ENCODE results near the gene HLCS. TPM values are rescaled to one million over a fixed set of nuclear protein-coding genes. Genes with fewer than 3 reads are reported as not detected.

HLCS gene
- total and polyA plus RNA-seq, 5 experiments from 2014 or later, result 6.2 to 13.4 (median 12.3) TPM

- Mint-ChIP-seq H3K4me1 (peaks cover 0 to 2% (median 0%) of the 10 kb centered on the region in 4 donors), H3K9me3 (peaks cover 0 to 34% (median 11%) of the 10 kb centered on the region in 9 donors), H3K4me3 (no peak overlapping the region), H3K27me3 (no peaks in the 10 kb centered on the region), H3K36me3 (peaks cover 31 to 52% (median 37%) of the 10 kb centered on the region in 3 donors), H3K27ac (no peak overlapping the region)
- ATAC-seq (no peak), DNase-seq (no peak)
- POLR2A ChIA-PET, result no interaction called here
Measured at GRCh38 chr21:36879827-36880226, 86.6 kb downstream of the HLCS start.

GRCh38 chr21:36877741-36878140, 88.7 kb downstream of the HLCS start:
- H3K4me3 Mint-ChIP-seq, result no peak overlapping the region
- H3K27me3 Mint-ChIP-seq, result no peaks in the 10 kb centered on the region
- H3K36me3 Mint-ChIP-seq, result peaks cover 18 to 35% (median 19%) of the 10 kb centered on the region in 3 donors
- no peak for ATAC-seq
- no peak for DNase-seq
- H3K4me1 Mint-ChIP-seq, result peaks cover 0 to 2% (median 0%) of the 10 kb centered on the region in 4 donors
- POLR2A ChIA-PET, result no interaction called here
- peaks cover 0 to 14% (median 6%) of the 10 kb centered on the region in 9 donors for H3K9me3 Mint-ChIP-seq
- H3K27ac Mint-ChIP-seq, result no peak overlapping the region

GRCh38 chr21:36874665-36875064, 91.8 kb downstream of the HLCS start:
- Mint-ChIP-seq H3K27ac (no peak overlapping the region), H3K9me3 (peaks cover 0 to 11% (median 5%) of the 10 kb centered on the region in 9 donors), H3K36me3 (peaks cover 5 to 29% (median 9%) of the 10 kb centered on the region in 3 donors), H3K27me3 (no peaks in the 10 kb centered on the region), H3K4me3 (no peak overlapping the region), H3K4me1 (no peaks in the 10 kb centered on the region)
- no peak for DNase-seq
- ATAC-seq, result no peak
- POLR2A ChIA-PET, result no interaction called here

- ATAC-seq, result no peak
- POLR2A ChIA-PET, result no interaction called here
- H3K9me3 Mint-ChIP-seq, result peaks cover 0 to 10% (median 4%) of the 10 kb centered on the region in 9 donors
- no peaks in the 10 kb centered on the region for H3K27me3 Mint-ChIP-seq
- no peak for DNase-seq
- no peak overlapping the region for H3K4me3 Mint-ChIP-seq
- peaks cover 7 to 25% (median 9%) of the 10 kb centered on the region in 3 donors for H3K36me3 Mint-ChIP-seq
- no peak overlapping the region for H3K27ac Mint-ChIP-seq
- H3K4me1 Mint-ChIP-seq, result no peaks in the 10 kb centered on the region
Measured at GRCh38 chr21:36873513-36873912, 93.0 kb downstream of the HLCS start.

DNA sequence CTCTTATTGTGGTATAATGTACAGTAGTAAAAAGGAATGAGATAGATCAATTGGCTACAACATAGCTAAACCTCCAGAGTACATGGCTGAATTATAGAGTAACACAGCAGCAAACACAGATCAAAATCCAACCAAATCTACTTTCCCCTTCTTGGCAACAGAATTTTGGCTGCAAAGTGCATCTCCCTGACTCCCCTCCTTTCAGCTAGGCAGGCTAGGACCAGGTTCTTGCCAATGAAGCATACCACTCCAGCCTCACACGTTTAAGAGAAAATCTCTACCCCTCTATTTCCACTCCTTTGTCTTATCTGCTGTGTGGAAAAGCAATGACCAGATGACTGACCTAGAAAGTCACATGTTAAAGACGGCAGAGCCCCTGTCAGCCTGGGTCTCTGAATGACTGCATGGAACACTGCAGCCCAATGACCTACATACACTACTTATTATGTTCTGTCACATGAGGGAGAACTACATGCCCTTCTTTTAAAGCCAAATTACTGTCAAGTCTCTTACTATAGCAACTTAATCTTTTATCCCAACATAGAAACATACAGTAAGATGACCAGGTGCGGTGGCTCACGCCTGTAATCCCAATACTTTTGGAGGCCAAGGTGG, 99.1 kb downstream of the HLCS start:
- H3K4me1 Mint-ChIP-seq, result peaks cover 0 to 6% (median 3%) of the 10 kb centered on the region in 4 donors
- ATAC-seq (no peak), DNase-seq (no peak)
- H3K4me3 Mint-ChIP-seq, result no peak overlapping the region
- peak overlapping the region in 1 of 10 donors; percentile 10 for H3K27ac Mint-ChIP-seq
- peaks cover 8 to 9% (median 8%) of the 10 kb centered on the region in 3 donors for H3K36me3 Mint-ChIP-seq
- H3K9me3 Mint-ChIP-seq, result no peaks in the 10 kb centered on the region
- POLR2A ChIA-PET, result no interaction called here
- H3K27me3 Mint-ChIP-seq, result no peaks in the 10 kb centered on the region

DNA sequence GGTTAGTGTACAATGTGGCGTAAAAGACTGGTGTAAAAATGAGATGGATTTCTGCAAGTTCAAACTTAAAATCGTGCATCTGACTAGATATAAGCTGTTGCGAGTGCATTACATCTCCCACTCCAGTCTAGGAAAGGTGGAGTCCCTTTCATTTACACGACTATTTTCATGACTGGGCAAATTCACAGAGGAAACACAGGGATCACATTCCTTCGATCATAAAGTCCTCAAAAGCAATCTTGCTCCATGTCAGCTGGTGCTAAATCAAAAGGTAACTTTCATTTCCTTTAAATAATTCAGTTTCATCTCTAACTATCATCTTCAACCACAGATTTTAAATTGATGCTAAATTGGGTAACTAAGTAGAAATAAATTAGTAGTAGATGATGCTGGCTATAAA, 100.0 kb downstream of the HLCS start:
- Mint-ChIP-seq H3K9me3 (no peaks in the 10 kb centered on the region), H3K27me3 (no peaks in the 10 kb centered on the region), H3K4me1 (peaks cover 3 to 6% (median 4%) of the 10 kb centered on the region in 4 donors), H3K4me3 (no peak overlapping the region), H3K27ac (no peak overlapping the region), H3K36me3 (peaks cover 8 to 10% (median 10%) of the 10 kb centered on the region in 3 donors)
- DNase-seq (no peak), ATAC-seq (no peak)
- POLR2A ChIA-PET, result no interaction called here

- H3K4me1 Mint-ChIP-seq, result peaks cover 8 to 14% (median 11%) of the 10 kb centered on the region in 4 donors
- H3K27me3 Mint-ChIP-seq, result no peaks in the 10 kb centered on the region
- H3K4me3 Mint-ChIP-seq, result no peak overlapping the region
- no peak for ATAC-seq
- H3K27ac Mint-ChIP-seq, result no peak overlapping the region
- POLR2A ChIA-PET, result no interaction called here
- H3K36me3 Mint-ChIP-seq, result peaks cover 8 to 10% (median 10%) of the 10 kb centered on the region in 3 donors
- no peaks in the 10 kb centered on the region for H3K9me3 Mint-ChIP-seq
- no peak for DNase-seq
Measured at GRCh38 chr21:36864974-36865373, 101.5 kb downstream of the HLCS start.

DNA sequence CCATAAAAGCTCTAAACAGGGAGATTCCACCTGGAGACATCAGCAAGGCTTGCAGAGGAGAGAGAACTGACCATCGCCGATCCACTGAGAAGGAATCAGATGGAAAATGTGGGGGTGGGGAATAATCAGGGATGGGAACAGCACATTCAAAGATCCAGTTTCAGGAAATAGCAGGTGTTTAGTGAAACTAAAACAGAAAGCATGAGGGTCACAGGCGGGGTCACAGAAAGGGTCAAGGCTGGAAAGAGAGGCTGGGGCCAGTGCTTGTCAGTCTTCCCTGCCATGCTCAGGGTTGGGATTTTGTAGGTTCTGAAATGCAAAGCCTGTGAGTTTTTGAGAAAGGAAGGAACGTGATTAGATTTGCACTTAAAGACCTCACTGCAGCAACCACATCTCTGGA, 103.2 kb downstream of the HLCS start:
- peaks cover 6 to 9% (median 8%) of the 10 kb centered on the region in 3 donors for H3K36me3 Mint-ChIP-seq
- DNase-seq (no peak), ATAC-seq (no peak)
- no peak overlapping the region for H3K4me3 Mint-ChIP-seq
- POLR2A ChIA-PET, result interaction anchor here (0.7 kb wide), 1 partner anchor 266 kb away, joined by 4 read pairs; no protein-coding TSS in a partner anchor
- H3K9me3 Mint-ChIP-seq, result no peaks in the 10 kb centered on the region
- no peaks in the 10 kb centered on the region for H3K27me3 Mint-ChIP-seq
- H3K27ac Mint-ChIP-seq, result peak overlapping the region in 1 of 10 donors; percentile 46
- H3K4me1 Mint-ChIP-seq, result peaks cover 11 to 22% (median 15%) of the 10 kb centered on the region in 4 donors

GRCh38 chr21:36861595-36862323, 104.7 kb downstream of the HLCS start:
- peaks cover 6 to 8% (median 7%) of the 10 kb centered on the region in 3 donors for H3K36me3 Mint-ChIP-seq
- peaks cover 9 to 22% (median 13%) of the 10 kb centered on the region in 4 donors for H3K4me1 Mint-ChIP-seq
- POLR2A ChIA-PET, result no interaction called here
- H3K9me3 Mint-ChIP-seq, result no peaks in the 10 kb centered on the region
- DNase-seq (no peak), ATAC-seq (no peak)
- H3K27ac Mint-ChIP-seq, result peak overlapping the region in 1 of 10 donors; percentile 20
- H3K27me3 Mint-ChIP-seq, result no peaks in the 10 kb centered on the region
- no peak overlapping the region for H3K4me3 Mint-ChIP-seq

GRCh38 chr21:36860736-36861594, 105.5 kb downstream of the HLCS start:
- Mint-ChIP-seq H3K27me3 (no peaks in the 10 kb centered on the region), H3K27ac (peak overlapping the region in 1 of 10 donors; percentile 20), H3K36me3 (peaks cover 6 to 8% (median 7%) of the 10 kb centered on the region in 3 donors), H3K4me1 (peaks cover 9 to 22% (median 13%) of the 10 kb centered on the region in 4 donors), H3K9me3 (no peaks in the 10 kb centered on the region), H3K4me3 (no peak overlapping the region)
- no peak for DNase-seq
- POLR2A ChIA-PET, result no interaction called here
- no peak for ATAC-seq

- peak overlapping the region in 2 of 10 donors; percentile 30 to 43 for H3K27ac Mint-ChIP-seq
- no peaks in the 10 kb centered on the region for H3K9me3 Mint-ChIP-seq
- H3K27me3 Mint-ChIP-seq, result no peaks in the 10 kb centered on the region
- H3K4me3 Mint-ChIP-seq, result peak overlapping the region in 1 of 10 donors; percentile 10
- ATAC-seq (no peak), DNase-seq (peak in 2 of 10 donors; percentile 4 to 15)
- POLR2A ChIA-PET, result no interaction called here
- H3K36me3 Mint-ChIP-seq, result peaks cover 6 to 8% (median 7%) of the 10 kb centered on the region in 3 donors
- peaks cover 9 to 22% (median 13%) of the 10 kb centered on the region in 4 donors for H3K4me1 Mint-ChIP-seq
Measured at GRCh38 chr21:36859744-36860501, 106.5 kb downstream of the HLCS start.

DNA sequence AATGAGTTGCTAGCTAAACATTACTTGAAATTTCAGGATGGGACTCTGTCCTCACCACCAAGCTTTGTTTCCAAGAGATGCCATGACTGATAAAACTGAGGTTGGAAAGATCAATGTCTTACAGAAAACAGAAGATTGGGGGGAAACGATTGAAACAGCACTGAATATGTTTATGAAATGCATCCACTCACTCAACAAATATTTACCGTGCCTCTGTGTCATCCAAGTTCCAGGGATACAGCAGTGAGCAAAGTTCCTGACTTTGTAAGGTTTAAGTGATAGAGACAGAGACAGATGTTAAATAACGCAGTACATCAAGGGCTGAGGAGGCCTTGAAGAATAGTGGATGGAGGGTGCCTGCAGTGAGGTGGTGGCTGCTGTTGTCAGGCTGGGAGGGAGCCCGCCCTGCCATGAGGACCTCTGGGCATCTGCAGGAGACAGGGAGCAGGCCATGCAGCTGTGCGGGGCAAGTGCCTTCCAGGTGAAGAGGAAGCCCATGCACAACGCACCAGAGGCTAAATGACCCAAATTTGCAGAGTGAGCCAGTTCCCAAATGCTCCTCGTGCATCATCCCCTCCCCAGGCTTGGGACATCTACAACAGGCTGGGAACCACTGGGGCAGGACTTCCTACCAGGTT, 108.0 kb downstream of the HLCS start:
- Mint-ChIP-seq H3K36me3 (peaks cover 6 to 7% (median 7%) of the 10 kb centered on the region in 3 donors), H3K27me3 (no peaks in the 10 kb centered on the region), H3K9me3 (no peaks in the 10 kb centered on the region), H3K4me1 (peaks cover 11 to 28% (median 17%) of the 10 kb centered on the region in 4 donors), H3K4me3 (no peak overlapping the region), H3K27ac (no peak overlapping the region)
- DNase-seq (no peak), ATAC-seq (no peak)
- POLR2A ChIA-PET, result no interaction called here
